B cell (primary cell): ENCODE data around the gene TRIM41. TPM values are rescaled to one million over a fixed set of nuclear protein-coding genes. Genes with fewer than 3 reads are reported as not detected.
A peak's percentile ranks its signal among the peaks of the same experiment; 100 is the strongest.

ENCODE experiments used
- ATAC-seq: fragments of 200-7000 bp; cut with Tn5 transposase; one replicate; pipeline ENCODE4 v1.10.0; 2021; ENCODE audit warnings: low read depth, mild to moderate bottlenecking, moderate number of reproducible peaks, moderate library complexity
- CTCF ChIA-PET: fragments of 350-600 bp; sonication (Branson Sonifier 250); formaldehyde crosslinking; loops from one replicate; lab custom pipeline; 2021; ENCODE audit warnings: antibody characterized with exemption, inconsistent platforms; lab: Charles Lee
- POLR2A ChIA-PET: fragments of 350-600 bp; sonication (Branson Sonifier 250); formaldehyde crosslinking; loops from one replicate; lab custom pipeline; 2021; ENCODE audit warnings: antibody characterized with exemption; lab: Charles Lee
- DNase-seq: peaks from one replicate; pipeline ENCODE4 v3.0.0; 2013
- H2AFZ ChIP-seq: 2 replicates; pipeline ENCODE4 v1.6.1; 2012; ENCODE audit warnings: mild to moderate bottlenecking, low read depth, low read length; ENCODE audit not compliant: insufficient read depth, poor library complexity, severe bottlenecking
- H3K27ac ChIP-seq, 2 donors: 1 replicate in 1 of 2; 2 replicates in 1 of 2; pipeline ENCODE4 v1.5.1; 2012 to 2013; ENCODE audit warnings: low read length in 2 of 2, mild to moderate bottlenecking in 2 of 2, moderate library complexity in 1 of 2
- H3K27me3 ChIP-seq, 4 experiments: fragments of 200-600 bp in 1 of 4; sonication (generic) in 1 of 4; replicated peaks in 1 of 4; 1 replicate in 2 of 4; 2 replicates in 2 of 4; pipeline versions ENCODE4 v1.6.1 to v1.7.0; 2013 to 2016; ENCODE audit warnings: low read length in 3 of 4, mild to moderate bottlenecking in 2 of 4, mixed read lengths in 1 of 4, moderate library complexity in 1 of 4; ENCODE audit not compliant: insufficient read depth in 4 of 4, control insufficient read depth in 3 of 4; ENCODE audit errors: control extremely low read depth in 1 of 4
- H3K36me3 ChIP-seq, 2 experiments: replicated peaks in 1 of 2; 1 replicate in 1 of 2; 2 replicates in 1 of 2; pipeline versions ENCODE4 v1.6.1 to v1.7.1; 2013; ENCODE audit warnings: low read length in 1 of 2; ENCODE audit not compliant: insufficient read depth in 2 of 2, control insufficient read depth in 1 of 2; ENCODE audit errors: control extremely low read depth in 1 of 2, extremely low read depth in 1 of 2
- H3K4me1 ChIP-seq, 2 donors: fragments of 200-600 bp in 1 of 2; sonication (generic) in 1 of 2; 1 replicate in 1 of 2; 2 replicates in 1 of 2; pipeline versions ENCODE4 v1.5.1 to v1.6.1; 2013 to 2017; ENCODE audit warnings: low read length in 2 of 2; ENCODE audit not compliant: control insufficient read depth in 2 of 2, insufficient read depth in 2 of 2
- H3K4me2 ChIP-seq: replicated peaks from 2 replicates; pipeline ENCODE3; 2012; ENCODE audit warnings: mild to moderate bottlenecking, low read depth, low read length; ENCODE audit not compliant: poor library complexity, severe bottlenecking
- H3K4me3 ChIP-seq, 5 experiments: fragments of 200-600 bp in 1 of 5; sonication (generic) in 1 of 5; 1 replicate in 3 of 5; 2 replicates in 2 of 5; pipeline versions ENCODE4 v1.5.1 to v1.7.0; 2011 to 2016; ENCODE audit warnings: low read length in 4 of 5, mild to moderate bottlenecking in 4 of 5, low read depth in 2 of 5, control low read depth in 1 of 5, moderate library complexity in 1 of 5; ENCODE audit not compliant: insufficient read depth in 1 of 5; ENCODE audit errors: control extremely low read depth in 1 of 5, extremely low read depth in 1 of 5
- H3K79me2 ChIP-seq: fragments of 200-600 bp; sonication (generic); one replicate; pipeline ENCODE4 v1.6.0; 2016; ENCODE audit warnings: low read length; ENCODE audit not compliant: control insufficient read depth, insufficient read depth
- H3K9ac ChIP-seq: fragments of 200-600 bp; sonication (generic); 2 replicates; pipeline ENCODE4 v1.6.1; 2017; ENCODE audit warnings: mild to moderate bottlenecking, low read length, moderate library complexity
- H3K9me3 ChIP-seq, 3 donors: one replicate each; pipeline versions ENCODE4 v1.6.1 to v1.7.1; 2013; ENCODE audit warnings: low read length in 2 of 3; ENCODE audit not compliant: control insufficient read depth in 2 of 3, insufficient read depth in 1 of 3; ENCODE audit errors: control extremely low read depth in 1 of 3
- H4K20me1 ChIP-seq: 2 replicates; pipeline ENCODE4 v1.6.0; 2012; ENCODE audit warnings: mild to moderate bottlenecking, low read length; ENCODE audit not compliant: insufficient read depth, control insufficient read depth, poor library complexity, severe bottlenecking
- H3K27ac Mint-ChIP-seq: one replicate; pipeline ENCODE4 v1.8.0; 2021; ENCODE audit warnings: mixed read lengths
- H3K27me3 Mint-ChIP-seq: one replicate; pipeline ENCODE4 v1.8.0; 2021; ENCODE audit warnings: mixed read lengths
- H3K4me1 Mint-ChIP-seq: one replicate; pipeline ENCODE4 v1.8.0; 2021; ENCODE audit warnings: mixed read lengths
- H3K4me3 Mint-ChIP-seq: one replicate; pipeline ENCODE4 v1.8.0; 2021; ENCODE audit warnings: mixed read lengths
- H3K9me3 Mint-ChIP-seq: one replicate; pipeline ENCODE4 v1.8.0; 2022; ENCODE audit warnings: mixed read lengths; ENCODE audit not compliant: insufficient read depth
- CTCF ChIP-seq: fragments of 200-600 bp; IDR thresholded peaks from one replicate; pipeline ENCODE4 v1.8.0; 2022; ENCODE audit warnings: antibody characterized with exemption, mild to moderate bottlenecking
- EZH2 ChIP-seq: IDR thresholded peaks from 2 replicates; pipeline ENCODE4 v1.6.1; 2012; ENCODE audit warnings: borderline replicate concordance, low read depth, mild to moderate bottlenecking, moderate library complexity, low read length; ENCODE audit not compliant: insufficient read depth, poor library complexity, severe bottlenecking
- WGBS: methylation state at CpG from one replicate; pipeline ENCODE4 v1.1.5; 2013; ENCODE audit warnings: missing lambda C conversion rate; ENCODE audit not compliant: insufficient coverage; 5-methylcytosine and 5-hydroxymethylcytosine counted together
- intact Hi-C: fragments of 100-400 bp; cut with micrococcal nuclease; formaldehyde crosslinking; loops from one replicate; pipeline ENCODE4 v1.10.0; 2022
- polyA plus RNA-seq: library from polyadenylated mRNA; depleted of rRNA; stranded (reverse); fragments of >200 nt; gene quantifications from 2 replicates; pipeline ENCODE4 v1.2.3, GENCODE V29; 2012
- total RNA-seq, 2 donors: library from RNA; stranded (reverse); fragments of 120-200 nt in 1 of 2; gene quantifications; 1 replicate in 1 of 2; 2 replicates in 1 of 2; pipeline versions ENCODE4 v1.2.3 to v1.2.4, GENCODE V29; 2013 to 2022

The TRIM41 gene
- total and polyA plus RNA-seq, 2 donors (not counting 1 experiment from before 2014, with no cell fraction given): 28.4 to 44.3 TPM

GRCh38 chr5:181190711-181191525 lies 32.2 kb upstream of the TRIM41 start:
- TF ChIP-seq CTCF: peak; percentile 63
- TF ChIP-seq EZH2: no peak
- H3K4me1 Mint-ChIP-seq: peaks cover 45% of the 10 kb centered on the region
- H3K79me2 ChIP-seq: no peaks in the 10 kb centered on the region
- H3K9ac ChIP-seq: peak overlapping the region; percentile 76
- peaks cover 7 to 28% of the 10 kb centered on the region in 2 donors for H3K4me1 ChIP-seq
- peak overlapping the region; percentile 97 for H3K27ac Mint-ChIP-seq
- H3K4me3 ChIP-seq: peak overlapping the region; percentile 86 to 98 (median 93)
- no peaks in the 10 kb centered on the region for H3K9me3 Mint-ChIP-seq
- peaks cover 0 to 17% (median 0%) of the 10 kb centered on the region in 3 donors for H3K9me3 ChIP-seq
- intact Hi-C loops: loop anchor here (1.0 kb wide), 5 partner anchors 8 to 55 kb away; partner anchors contain the start of gene TRIM41
- peak overlapping the region; percentile 62 to 79 for H3K27ac ChIP-seq
- H3K36me3 ChIP-seq: no peaks in the 10 kb centered on the region
- ATAC-seq: peak; percentile 10
- peaks cover 10% of the 10 kb centered on the region for H3K27me3 Mint-ChIP-seq
- ChIA-PET CTCF (interaction anchor here (0.6 to 7.7 kb wide), 14 partner anchors 9 to 322 kb away, joined by 3 to 105 read pairs (median 5); partner anchors contain the start of genes RACK1, TRIM41, TRIM52 and TRIM7), POLR2A (interaction anchor here (0.8 to 7.2 kb wide), 15 partner anchors 11 to 387 kb away, joined by 3 to 74 read pairs (median 6); partner anchors contain the start of genes RACK1, TRIM41, TRIM52 and TRIM7)
- under 1% methylated on average over 58 of the region's 66 CpGs for WGBS
- no peaks in the 10 kb centered on the region for H3K27me3 ChIP-seq
- peak overlapping the region; percentile 91 for H3K4me2 ChIP-seq
- peak; percentile 84 for DNase-seq
- H3K4me3 Mint-ChIP-seq: peak overlapping the region; percentile 97
- H4K20me1 ChIP-seq: no peaks in the 10 kb centered on the region
- H2AFZ ChIP-seq: peak overlapping the region; percentile 77
